ENCODE data around the gene MYRF.

MYRF gene

DNA sequence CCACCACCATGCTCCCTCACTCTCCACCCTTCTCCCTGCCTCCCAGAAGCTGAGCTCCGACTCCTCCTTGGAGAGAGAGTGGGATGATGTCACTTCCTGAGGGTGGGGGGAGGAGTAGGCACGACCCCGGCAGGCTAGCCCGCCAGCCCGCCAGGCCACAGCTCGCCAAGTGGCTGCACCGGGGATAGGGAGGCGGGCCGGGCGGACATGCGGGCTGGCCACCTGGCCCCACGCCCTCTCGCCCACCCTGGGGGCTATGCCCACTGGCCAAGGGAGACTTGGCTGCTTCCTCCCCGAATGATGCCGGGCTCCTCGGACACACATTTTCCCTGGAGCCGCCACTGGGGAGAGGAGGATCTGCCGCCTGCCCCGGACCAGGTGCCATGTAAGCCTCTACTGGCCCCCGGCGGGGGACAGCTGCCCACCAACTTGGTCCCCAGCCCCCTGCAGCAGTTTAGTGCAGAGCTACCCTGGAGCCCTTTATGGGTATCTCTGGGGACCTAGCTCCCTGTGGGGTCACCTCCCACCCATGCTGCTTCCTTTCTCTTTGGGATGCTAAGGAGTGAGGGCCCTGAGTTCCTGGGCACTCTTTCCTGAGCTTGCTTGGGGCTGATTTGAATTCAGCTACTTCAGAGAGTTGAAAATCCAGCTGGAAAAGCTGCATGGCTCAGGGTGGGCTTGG lies 33.7 kb upstream of the MYRF start:
- no peak for DNase-seq (ENCODE audit: low spot score)

DNA sequence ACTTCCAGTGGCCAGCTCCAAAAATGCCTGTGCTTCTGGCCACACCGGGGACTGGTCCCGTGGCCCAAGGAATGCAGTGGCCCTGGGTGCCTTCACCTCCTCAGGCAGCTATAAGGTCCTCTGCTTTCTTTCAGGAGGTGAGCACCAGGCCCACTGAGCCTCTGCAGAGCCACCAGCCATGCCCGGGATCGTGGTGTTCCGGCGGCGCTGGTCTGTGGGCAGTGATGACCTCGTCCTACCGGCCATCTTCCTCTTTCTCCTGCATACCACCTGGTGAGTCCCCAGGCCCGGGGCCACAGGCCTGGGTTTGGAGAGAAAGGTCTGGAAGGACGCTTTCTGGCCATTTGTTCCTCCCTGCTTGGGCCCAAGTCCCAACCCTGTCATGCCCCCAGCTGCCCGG lies 32.5 kb upstream of the MYRF start:
- no peak for DNase-seq (ENCODE audit: low spot score)

DNA sequence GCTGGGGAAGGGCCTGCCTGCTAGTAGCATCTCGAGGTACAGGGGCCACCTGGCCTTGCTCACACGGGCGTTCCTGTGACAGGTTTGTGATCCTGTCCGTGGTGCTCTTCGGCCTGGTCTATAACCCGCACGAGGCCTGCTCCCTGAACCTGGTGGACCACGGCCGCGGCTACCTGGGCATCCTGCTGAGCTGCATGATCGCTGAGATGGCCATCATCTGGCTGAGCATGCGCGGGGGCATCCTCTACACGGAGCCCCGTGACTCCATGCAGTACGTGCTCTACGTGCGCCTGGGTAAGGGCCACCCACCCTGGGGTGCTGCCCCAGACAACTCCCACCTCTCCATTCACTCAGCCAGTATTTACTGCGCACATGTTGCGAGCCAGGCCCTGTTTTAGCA lies 31.8 kb upstream of the MYRF start:
- no peak for DNase-seq (ENCODE audit: low spot score)

DNA sequence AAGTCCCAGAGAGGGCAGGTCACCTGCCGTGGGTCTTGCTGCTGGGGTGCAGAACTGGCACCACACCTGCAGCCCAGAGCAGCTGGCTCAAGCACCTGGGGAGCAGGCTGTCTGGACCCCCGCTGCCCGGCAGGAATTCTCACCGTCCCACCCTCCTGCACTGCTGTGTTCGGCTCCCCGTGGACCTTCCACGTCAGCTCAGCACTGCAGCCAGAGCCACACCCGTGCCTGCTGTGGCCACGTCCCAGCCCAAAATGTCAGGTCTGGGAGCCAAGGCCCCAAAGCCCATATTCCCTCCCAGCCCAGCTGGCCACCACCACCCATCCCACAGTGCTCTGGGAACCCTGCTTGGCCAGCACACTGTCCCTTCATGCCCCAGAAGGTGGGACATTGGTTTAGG lies 28.0 kb upstream of the MYRF start:
- DNase-seq (ENCODE audit: low spot score): no peak

DNA sequence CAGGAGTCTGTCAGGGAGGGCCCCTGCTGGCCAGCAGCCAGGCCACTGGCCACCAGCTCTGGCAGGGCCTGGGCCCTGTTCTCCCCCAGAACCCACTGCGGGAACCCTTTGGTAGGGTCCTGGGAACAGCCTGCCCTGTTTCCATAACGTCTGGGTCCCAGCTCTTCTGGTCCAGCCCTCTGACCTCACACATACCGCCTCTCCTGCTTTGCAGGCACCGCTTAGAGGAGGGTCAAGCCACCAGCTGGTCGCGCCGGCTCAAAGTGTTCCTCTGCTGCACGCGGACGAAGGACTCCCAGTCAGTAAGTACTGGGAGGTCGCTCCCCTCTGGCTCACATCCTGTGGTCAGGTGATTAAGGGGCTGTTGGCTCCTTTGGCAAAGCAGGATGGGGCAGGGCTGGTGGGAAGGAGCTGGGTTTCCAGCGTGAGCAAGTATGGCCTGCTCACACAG lies 26.6 kb upstream of the MYRF start:
- DNase-seq (ENCODE audit: low spot score): no peak

DNA sequence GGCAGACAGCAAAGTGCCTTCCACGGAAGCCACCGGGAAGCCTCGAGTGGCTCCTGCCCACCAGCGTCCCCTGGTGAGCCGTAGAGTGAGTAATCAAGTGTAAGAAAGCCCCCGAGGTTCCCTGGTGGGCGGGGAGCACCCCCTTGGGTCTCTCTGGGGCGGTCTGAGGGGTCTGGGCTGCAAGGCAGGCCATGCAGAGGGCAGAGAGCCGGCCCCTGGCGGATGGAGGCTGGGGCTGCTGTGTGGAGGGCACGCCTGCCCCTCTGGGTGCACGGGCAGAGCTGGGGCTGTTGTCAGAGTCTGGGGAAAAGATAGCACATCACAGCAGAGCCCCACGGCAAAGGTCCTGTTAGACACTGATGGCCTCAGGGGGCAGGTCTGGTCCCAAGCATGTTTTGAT lies 25.7 kb upstream of the MYRF start:
- no peak for DNase-seq (ENCODE audit: low spot score)

DNA sequence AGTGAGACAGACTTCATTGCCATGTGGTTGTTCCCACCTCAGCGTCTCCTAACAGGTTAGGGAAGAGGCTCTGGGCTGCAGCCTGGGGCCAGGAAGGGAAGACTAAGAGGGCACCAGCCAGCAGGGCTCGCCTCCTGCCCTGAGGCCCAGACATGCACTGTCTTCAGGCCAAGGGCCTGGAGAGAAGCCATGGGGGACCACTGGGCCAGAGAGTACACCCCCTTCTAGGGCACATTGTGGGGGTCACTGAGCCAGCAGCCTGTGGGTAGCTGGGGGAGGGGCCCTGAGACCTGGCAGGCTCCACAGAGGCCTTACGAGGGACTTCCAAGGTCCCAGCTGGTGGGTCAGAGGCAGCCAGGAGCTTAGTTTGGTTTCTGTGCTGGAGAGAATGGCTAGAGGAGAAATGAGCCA lies 25.0 kb upstream of the MYRF start:
- DNase-seq (ENCODE audit: low spot score): peak; percentile 56

DNA sequence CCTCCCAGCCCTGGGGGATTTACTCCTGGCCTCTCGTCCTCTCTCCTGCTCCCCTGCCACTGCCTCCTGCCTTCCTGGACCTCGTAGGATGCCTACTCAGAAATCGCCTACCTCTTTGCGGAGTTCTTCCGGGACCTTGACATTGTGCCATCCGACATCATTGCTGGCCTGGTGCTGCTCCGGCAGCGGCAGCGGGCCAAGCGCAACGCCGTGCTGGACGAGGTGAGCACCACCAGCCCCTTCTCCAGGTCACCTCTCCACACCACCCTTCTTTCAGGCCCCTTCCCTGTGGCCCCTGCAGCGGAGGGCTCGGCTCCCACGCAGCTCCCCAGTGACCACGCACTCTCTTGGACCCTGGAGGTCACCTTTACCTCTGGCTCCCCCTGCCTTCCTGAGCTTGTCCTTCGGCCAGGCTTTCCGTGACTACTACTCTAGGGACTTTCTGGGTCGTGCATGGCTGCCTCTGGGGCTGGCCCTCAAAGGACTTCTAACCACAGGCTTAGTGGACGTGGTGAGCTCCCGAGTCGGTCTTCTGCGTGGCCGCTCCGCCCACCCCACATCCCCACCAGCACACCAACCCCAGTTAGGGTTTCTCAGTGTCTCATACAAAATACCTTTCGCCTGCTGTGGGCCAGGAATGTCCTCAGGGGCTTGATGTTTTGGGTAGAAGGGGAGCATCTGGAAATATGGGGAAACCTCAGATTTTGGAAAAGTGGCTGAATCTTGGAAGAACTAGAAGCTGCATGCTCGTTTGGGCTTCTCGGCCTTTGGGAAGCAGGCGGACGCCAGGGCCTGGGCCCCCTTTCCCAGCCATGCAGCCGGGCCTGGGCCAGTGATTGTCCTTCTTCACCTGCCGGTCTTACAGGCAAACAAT lies 24.1 kb upstream of the MYRF start:
- no peak for DNase-seq (ENCODE audit: low spot score)

DNA sequence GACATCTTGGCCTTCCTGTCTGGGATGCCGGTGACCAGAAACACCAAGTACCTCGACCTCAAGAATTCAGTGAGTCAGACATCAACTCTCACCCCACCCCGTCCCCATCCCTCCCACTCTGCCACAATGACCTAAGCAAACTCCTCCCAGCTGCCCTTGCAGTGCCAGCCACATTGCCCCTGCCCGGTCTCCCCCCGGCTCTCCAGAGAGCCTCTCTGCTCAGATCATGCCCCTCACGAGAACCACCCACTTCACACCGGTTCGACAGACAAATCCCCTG lies 23.6 kb upstream of the MYRF start:
- no peak for DNase-seq (ENCODE audit: low spot score)

DNA sequence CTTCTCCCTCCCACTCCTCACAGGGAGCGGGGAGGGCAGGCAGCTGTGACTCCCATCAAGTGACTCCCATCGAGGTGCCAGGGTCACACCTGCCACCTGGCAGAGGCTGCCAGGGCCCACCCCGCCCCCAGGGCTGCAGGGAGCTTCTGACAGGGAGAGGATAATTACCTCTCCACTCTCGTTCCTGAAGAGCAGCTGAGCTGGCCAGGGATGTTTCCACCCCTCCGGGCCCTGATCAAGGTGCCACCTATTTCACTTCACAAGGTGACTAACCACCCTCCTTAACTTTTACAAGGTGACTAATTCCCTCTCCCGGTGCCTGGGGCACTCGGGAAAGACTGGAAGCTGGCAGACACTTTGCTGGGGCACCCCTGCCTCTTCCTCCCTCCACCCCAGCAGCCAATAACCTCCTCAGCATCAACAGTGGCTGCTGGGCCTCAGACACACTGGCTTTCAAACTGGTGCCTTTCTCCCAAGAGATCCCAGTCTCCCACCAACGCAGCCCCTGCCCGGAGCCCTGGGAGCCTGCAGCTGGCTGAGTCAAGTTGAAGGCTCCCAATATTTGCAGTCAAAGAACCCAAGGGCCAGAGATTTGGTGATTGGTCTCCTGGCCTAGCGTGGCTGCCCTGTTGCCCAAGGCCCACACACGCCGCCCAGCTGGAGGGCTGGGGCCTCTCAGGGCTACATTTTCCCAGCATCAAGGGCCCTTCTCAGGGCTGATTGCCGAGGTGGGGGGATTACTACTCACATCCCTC lies 22.0 kb upstream of the MYRF start:
- DNase-seq (ENCODE audit: low spot score): no peak

DNA sequence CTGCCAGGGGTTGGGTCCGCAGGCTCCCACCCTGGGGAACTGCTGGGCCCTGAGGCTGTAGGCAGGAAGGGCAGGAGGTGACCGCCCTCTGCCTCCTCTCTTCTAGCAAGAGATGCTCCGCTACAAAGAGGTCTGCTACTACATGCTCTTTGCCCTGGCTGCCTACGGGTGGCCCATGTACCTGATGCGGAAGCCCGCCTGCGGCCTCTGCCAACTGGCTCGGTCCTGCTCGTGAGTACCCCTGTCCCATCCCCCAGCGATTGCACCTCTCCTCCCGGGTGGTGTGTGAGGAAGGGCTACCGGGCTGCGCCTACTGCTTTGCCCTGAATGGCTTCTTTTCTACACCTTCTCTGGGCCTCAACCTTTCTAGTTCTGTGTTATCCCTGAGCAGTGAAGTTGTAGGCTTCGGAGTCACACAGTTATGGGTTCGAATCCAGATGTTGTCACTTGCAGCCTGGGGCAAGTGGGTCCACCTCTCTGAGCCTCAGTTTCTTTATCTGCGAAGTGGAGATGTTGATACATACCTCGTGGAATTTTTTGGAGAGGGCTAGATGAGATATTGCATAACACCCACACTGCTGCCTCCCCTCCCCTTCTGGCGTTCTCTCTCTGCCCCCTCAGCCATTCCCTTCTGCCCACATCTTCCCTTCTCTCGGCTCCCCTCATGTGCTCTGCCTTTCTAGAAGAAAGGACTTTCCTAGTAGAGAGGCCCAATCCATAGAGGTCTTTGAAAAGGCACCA lies 21.1 kb upstream of the MYRF start:
- DNase-seq (ENCODE audit: low spot score): peak; percentile 39

DNA sequence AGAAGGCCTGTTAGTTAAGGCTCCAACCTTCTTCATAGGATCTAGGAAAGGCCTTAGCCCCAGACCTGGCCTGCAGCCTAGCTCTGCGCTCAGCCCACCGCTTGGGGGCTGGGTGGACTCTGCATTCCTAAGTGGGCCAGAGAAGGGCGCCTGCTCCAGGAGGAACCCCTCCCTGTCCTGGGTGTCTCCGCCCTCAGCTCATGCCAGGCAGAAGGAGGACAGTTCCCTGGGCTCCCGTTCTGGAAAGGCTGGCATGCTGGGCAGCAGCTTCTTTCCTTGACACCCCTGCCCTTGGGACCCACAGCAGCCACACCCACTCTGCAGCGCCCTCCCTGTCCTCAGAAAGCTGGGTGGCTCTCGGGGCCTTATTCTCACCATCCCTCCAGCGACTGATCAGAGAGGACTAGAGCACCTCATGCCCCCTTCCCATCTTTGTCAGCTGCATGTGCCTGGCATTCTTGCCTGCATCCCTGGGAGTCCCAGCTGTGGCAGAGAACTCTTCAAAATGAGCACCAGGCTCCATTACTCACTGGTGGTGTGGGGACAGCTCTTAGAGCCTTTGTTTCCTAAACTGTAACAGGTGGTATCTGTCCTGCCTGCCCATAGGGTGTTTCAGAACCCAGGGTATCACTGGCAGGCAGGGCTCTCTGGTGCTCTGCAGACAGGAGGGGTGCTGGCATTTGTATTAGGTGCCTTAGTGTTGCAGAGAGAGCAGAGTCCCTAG lies 20.3 kb upstream of the MYRF start:
- DNase-seq (ENCODE audit: low spot score): no peak

DNA sequence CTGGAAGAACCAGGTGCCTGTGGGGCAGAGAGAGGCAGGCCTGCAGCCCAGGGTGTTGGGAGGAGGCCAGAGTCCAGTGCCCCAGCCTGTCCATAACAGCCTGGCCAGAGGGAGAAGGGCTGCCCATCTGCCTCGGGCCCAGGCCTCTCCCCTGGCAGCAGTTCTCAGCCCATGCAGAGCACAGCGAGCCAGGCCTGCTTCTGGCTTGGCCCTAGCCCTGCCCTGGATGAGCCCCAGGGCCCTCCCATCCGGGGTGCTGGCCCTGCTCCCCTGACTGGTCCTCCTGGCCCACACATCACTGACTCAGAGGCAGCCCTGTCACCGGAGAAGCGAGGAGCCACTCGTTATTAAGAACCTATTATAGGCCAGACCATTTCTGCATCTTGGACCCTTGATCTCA lies 19.7 kb upstream of the MYRF start:
- no peak for DNase-seq (ENCODE audit: low spot score)

DNA sequence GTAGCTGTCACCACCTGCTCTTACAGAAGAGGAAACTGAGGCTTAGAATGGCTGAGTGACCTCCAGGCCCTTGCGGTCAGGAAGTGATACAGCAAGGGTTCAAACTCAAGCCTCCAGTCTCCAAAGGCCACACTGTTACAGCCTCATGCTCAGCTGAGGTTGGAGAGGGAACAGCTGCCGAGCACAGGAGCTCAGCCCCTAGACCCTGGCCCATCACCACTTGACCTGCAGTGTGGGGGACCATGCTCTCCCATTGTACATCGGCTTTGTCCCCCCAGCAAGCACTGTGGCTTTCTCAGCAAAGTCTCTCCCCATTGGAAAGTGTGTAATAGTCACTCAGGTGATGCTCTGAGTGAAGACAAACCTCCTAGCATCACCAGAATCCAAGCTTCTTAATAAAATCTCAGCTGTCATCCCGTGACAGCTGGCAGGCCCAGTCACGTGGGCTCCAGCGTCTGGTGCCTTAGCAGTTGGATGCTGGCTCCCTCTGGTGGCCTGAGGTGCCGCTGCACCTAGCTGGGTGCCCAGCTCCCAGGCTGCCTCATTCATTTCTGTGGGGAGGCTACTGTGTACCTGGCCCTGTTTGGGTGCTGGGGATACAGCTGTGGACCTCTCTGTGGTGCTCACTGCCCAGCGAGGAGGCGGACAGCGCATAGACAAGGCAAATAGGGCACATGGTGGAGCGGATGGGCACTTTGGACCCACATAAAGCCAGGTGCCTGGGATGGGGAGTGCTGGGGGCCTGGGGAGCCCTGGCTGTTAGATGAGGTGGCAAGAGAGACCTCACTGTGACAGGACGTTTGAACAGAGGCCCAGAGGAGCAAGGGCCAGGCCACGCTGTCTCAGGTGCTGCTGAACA lies 19.1 kb upstream of the MYRF start:
- DNase-seq (ENCODE audit: low spot score): peak; percentile 94

DNA sequence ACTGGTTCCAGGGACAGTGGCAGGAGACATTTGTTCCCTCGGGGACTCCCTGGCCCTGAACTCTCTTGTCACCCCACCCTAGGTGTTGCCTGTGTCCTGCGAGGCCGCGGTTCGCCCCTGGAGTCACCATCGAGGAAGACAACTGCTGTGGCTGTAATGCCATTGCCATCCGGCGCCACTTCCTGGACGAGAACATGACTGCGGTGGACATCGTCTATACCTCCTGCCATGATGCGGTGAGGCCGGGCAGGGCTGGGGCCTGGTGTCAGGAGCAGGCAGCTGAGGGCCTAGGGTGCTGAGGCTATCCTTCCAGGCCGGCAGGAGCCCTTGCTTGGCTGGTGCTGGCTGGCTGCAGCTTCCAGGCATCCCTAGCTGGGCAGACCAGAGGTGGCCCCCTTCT lies 17.7 kb upstream of the MYRF start:
- DNase-seq (ENCODE audit: low spot score): no peak

DNA sequence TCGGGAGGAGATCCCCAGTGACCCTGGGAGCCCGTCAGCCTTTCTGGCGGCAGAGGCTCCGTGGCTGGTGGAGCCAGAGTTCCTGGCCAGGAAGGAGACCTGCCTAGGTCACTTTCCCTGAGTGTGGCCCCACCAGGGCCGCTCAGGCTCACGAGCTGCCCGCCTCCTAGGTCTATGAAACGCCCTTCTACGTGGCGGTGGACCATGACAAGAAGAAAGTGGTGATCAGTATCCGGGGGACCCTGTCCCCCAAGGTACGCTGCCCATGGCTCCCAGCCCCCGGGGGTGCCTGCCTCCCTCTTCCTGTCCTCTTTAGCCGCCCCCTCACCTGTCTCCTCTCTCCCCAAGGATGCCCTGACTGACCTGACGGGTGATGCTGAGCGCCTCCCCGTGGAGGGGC lies 17.0 kb upstream of the MYRF start:
- DNase-seq (ENCODE audit: low spot score): no peak

DNA sequence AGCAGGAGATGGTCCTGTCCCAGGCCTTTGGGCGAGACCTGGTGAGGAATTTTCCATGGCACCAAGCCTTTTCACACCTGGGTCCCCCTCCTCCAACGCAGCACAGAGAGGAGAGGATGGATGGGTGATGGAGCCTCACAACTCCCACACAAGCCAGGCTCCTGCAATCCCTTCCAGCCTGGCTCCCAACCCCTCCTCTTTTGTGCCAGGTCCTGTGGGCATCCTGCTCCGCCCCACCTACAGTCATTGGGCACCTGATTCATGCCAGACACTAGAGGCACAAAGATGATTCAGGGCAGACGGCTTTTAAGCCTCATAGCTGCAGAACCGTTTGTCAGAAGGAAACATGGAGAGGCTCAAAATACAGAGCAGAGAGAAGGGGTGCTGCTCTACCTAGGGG lies 16.1 kb upstream of the MYRF start:
- DNase-seq (ENCODE audit: low spot score): no peak

DNA sequence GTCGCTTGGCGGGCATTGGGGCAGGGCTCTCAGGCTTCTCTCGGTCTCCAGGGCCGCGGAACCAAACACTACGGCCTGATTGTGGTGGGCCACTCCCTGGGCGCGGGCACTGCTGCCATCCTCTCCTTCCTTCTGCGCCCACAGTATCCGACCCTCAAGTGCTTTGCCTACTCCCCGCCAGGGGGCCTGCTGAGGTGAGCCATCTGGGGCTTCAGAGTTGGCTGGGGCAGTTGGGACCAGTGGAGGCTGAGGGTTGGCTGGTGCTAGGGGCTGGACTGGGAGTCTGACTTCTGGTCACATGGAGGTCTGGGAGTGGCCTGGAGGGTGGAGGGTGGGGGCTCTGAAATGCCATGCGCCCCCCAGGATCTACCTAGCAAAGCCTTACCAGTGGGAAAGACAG lies 15.3 kb upstream of the MYRF start:
- no peak for DNase-seq (ENCODE audit: low spot score)

DNA sequence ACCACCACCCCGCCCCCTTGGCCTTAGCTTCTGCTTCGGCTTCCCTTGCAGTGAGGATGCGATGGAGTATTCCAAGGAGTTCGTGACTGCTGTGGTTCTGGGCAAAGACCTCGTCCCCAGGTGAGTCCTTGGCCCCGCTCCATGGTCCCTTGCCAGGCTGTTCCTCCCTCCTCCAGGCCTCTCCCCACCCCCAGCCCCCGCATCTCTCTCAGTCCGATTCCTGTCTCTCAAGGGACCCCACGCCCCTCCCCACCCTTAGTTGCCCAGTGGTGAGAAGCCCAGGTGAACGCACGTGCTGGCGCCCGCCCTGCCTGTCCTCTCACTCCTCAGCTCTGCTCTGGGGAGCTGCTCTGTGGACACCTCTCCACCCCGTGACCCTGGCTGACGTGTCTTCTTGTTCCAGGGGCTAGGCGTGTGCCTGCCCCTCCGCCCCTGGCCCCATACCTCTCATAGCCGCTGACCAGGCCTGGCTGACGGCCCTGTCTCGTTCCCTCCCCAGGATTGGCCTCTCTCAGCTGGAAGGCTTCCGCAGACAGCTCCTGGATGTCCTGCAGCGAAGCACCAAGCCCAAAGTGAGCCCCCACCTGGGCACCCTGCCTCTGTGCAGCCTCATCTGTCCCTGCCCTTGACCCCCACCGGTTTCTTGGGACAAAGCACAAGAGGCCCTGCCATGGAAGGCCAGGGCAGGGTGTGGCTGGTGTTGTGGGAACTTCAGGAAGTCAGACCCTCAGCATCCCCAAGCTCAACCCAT lies 14.6 kb upstream of the MYRF start:
- DNase-seq (ENCODE audit: low spot score): no peak

DNA sequence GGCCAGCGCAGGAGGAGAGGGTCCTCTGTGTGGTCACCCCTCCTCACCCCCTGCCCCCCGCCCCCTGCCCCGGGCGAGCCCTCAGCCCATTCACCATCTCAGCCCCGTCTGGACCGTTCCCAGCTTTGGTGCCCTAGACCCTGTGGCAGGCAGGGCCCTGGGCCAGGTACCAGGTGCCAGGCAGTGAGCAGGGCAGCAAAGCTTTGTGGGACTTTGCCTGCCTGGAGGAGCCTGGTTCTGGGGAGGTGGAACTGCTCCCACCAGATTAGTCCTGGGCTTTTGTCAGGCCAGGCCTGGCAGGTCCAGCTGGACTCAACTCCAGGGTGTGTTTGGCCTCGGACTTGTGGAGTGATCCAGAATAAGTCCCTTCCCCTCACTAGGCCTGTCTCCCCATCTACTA lies 13.7 kb upstream of the MYRF start:
- no peak for DNase-seq (ENCODE audit: low spot score)

Measured in Ammon's horn (tissue), 1 donor.